ENCODE results near the gene PRODH2. TPM values are rescaled to one million over a fixed set of nuclear protein-coding genes. Genes with fewer than 3 reads are reported as not detected.

Gene PRODH2
- total RNA-seq, 1 experiment from 2014 or later = not detected

GRCh38 chr19:35780717-35781116, 31.9 kb downstream of the PRODH2 start:
- ChIA-PET POLR2A (no interaction called here), CTCF (no interaction called here)

GRCh38 chr19:35780058-35780457, 32.6 kb downstream of the PRODH2 start:
- no peak for DNase-seq (ENCODE audit: unreplicated experiment)
- ChIA-PET CTCF (no interaction called here), POLR2A (no interaction called here)
- H3K4me1 Mint-ChIP-seq (ENCODE audit: insufficient read depth, unreplicated experiment) = peaks cover 10% of the 10 kb centered on the region
- intact Hi-C loops (cut with micrococcal nuclease) = no loop called here
- no peaks in the 10 kb centered on the region for H3K9me3 Mint-ChIP-seq (ENCODE audit: unreplicated experiment)
- BruUV-seq (replicated peaks) = no TSS peak
- no peak overlapping the region for H3K27ac Mint-ChIP-seq (ENCODE audit: low read depth, unreplicated experiment)
- no peak for TF ChIP-seq CTCF (IDR thresholded peaks at IDR 0.05; ENCODE audit: unreplicated experiment)
- H3K4me3 Mint-ChIP-seq (ENCODE audit: unreplicated experiment) = no peak overlapping the region
- no peaks in the 10 kb centered on the region for H3K27me3 Mint-ChIP-seq (ENCODE audit: insufficient read depth, unreplicated experiment)
- H3K36me3 Mint-ChIP-seq (ENCODE audit: insufficient read depth, unreplicated experiment) = no peaks in the 10 kb centered on the region

More at GRCh38 chr19:35780717-35781116, 31.9 kb downstream of the PRODH2 start:
- intact Hi-C loops (cut with micrococcal nuclease) = no loop called here
- Mint-ChIP-seq H3K4me3 (ENCODE audit: unreplicated experiment) (no peak overlapping the region), H3K36me3 (ENCODE audit: insufficient read depth, unreplicated experiment) (no peaks in the 10 kb centered on the region), H3K4me1 (ENCODE audit: insufficient read depth, unreplicated experiment) (peaks cover 10% of the 10 kb centered on the region), H3K9me3 (ENCODE audit: unreplicated experiment) (no peaks in the 10 kb centered on the region), H3K27ac (ENCODE audit: low read depth, unreplicated experiment) (no peak overlapping the region), H3K27me3 (ENCODE audit: insufficient read depth, unreplicated experiment) (no peaks in the 10 kb centered on the region)
- BruUV-seq (replicated peaks) = no TSS peak
- DNase-seq (ENCODE audit: unreplicated experiment) = no peak
- no peak for TF ChIP-seq CTCF (IDR thresholded peaks at IDR 0.05; ENCODE audit: unreplicated experiment)

GRCh38 chr19:35779033-35779432, 33.6 kb downstream of the PRODH2 start:
- CTCF ChIA-PET = no interaction called here
- Mint-ChIP-seq H3K4me3 (ENCODE audit: unreplicated experiment) (no peak overlapping the region), H3K4me1 (ENCODE audit: insufficient read depth, unreplicated experiment) (peaks cover 17% of the 10 kb centered on the region), H3K27me3 (ENCODE audit: insufficient read depth, unreplicated experiment) (no peaks in the 10 kb centered on the region), H3K27ac (ENCODE audit: low read depth, unreplicated experiment) (no peak overlapping the region), H3K36me3 (ENCODE audit: insufficient read depth, unreplicated experiment) (peaks cover 6% of the 10 kb centered on the region), H3K9me3 (ENCODE audit: unreplicated experiment) (no peaks in the 10 kb centered on the region)
- no peak for DNase-seq (ENCODE audit: unreplicated experiment)
- TF ChIP-seq CTCF (IDR thresholded peaks at IDR 0.05; ENCODE audit: unreplicated experiment) = no peak
- no TSS peak for BruUV-seq (replicated peaks)
- intact Hi-C loops (cut with micrococcal nuclease) = loop anchor here (10.0 kb wide), 1 partner anchor 156 kb away; the partner anchor contains the start of gene LRFN3
- POLR2A ChIA-PET = no interaction called here

- intact Hi-C loops (cut with micrococcal nuclease) = loop anchor here (10.0 kb wide), 1 partner anchor 157 kb away; the partner anchor contains the start of gene LRFN3
- H3K27me3 Mint-ChIP-seq (ENCODE audit: insufficient read depth, unreplicated experiment) = no peaks in the 10 kb centered on the region
- H3K36me3 Mint-ChIP-seq (ENCODE audit: insufficient read depth, unreplicated experiment) = peaks cover 6% of the 10 kb centered on the region
- BruUV-seq (replicated peaks) = no TSS peak
- no peak overlapping the region for H3K27ac Mint-ChIP-seq (ENCODE audit: low read depth, unreplicated experiment)
- ChIA-PET CTCF (no interaction called here), POLR2A (no interaction called here)
- no peaks in the 10 kb centered on the region for H3K9me3 Mint-ChIP-seq (ENCODE audit: unreplicated experiment)
- TF ChIP-seq CTCF (IDR thresholded peaks at IDR 0.05; ENCODE audit: unreplicated experiment) = no peak
- H3K4me3 Mint-ChIP-seq (ENCODE audit: unreplicated experiment) = no peak overlapping the region
- H3K4me1 Mint-ChIP-seq (ENCODE audit: insufficient read depth, unreplicated experiment) = peaks cover 17% of the 10 kb centered on the region
- no peak for DNase-seq (ENCODE audit: unreplicated experiment)
Measured at GRCh38 chr19:35777961-35778360, 34.7 kb downstream of the PRODH2 start.
